GF-D8 (cell line): Measurements from ENCODE around the gene SMG6.
"Not testable (repeated sequence)": the region's sequence is repeated elsewhere in the genome, so short reads cannot be mapped to it uniquely, and the experiment has no call there.

ENCODE experiments used
- DNase-seq: peaks from one replicate; lab custom pipeline; 2025; lab: John Stamatoyannopoulos, UW

SMG6 gene

GRCh38 chr17:2202996-2203575, 100.5 kb downstream of the SMG6 start:
- no peak for DNase-seq

DNA sequence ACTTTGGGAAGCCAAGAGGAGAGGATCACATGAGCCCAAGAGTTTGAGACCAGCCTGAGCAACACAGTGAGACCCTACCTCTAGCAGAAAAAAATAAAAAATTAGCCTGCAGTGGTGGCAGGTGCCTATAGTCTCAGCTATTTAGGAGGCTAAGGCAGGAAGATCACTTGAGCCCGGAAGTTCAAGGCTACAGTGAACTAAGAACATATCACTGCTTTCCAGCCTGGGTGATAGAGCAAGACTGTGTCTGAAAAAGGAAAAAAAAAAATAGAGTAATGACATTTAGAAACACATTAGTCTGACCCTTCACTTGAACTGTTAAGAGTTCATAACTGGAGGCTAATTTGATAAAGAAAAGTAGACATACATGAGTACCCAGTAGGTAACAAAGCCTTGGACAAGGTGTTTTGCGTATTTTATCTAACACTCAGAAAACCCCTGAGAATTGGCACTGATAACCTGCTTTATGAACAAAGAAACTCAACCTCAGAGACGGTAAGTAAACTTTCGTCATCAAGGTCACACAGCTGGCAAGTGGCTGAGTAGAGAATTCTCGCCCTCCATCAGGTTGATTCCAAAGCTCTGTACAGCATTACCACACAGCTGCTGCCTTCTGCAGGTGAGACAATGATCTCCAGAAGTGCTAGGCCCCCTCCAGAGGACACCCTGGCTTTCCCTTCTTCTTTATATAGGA, 101.1 kb downstream of the SMG6 start:
- no peak for DNase-seq

DNA sequence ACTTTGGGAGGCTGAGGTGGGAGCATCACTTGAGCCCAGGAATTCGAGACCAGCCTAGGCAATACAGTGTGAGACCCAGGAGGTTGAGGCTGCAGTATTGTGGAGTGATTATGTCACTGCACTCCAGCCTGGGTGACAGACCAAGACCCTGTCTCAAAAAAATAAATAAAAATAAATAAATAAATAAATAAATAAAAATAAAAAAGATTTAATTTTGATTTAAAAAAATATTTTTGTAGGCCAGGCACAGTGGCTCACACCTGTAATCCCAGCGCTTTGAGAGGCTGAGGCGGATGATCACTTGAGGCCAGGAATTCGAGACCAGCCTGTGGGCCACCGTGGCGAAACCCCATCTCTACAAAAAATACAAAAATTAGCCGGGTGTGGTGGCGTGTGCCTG, 104.2 kb downstream of the SMG6 start:
- not testable (repeated sequence) for DNase-seq

GRCh38 chr17:2198927-2199326, 104.7 kb downstream of the SMG6 start:
- DNase-seq: no peak

- DNase-seq: no peak
Measured at GRCh38 chr17:2197271-2197670, 106.3 kb downstream of the SMG6 start.

DNA sequence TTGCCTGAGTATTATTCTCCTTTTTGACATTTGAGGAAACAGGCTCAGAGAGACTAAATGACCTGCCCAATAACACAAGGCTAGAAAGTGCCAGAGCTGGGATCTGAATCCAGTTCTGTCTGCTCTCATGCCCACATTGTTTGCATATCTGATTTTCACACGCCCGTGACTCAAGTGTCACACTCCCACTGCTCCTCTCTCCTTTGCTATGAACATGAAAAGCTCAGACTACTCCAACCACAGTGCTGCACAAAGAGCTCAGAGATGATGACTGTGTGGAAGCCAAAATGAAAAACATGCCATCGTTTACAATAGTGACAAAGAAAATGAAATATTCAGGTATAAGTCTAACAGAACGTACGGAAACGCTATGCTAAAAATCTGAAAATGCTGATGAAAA, 107.9 kb downstream of the SMG6 start:
- no peak for DNase-seq

DNA sequence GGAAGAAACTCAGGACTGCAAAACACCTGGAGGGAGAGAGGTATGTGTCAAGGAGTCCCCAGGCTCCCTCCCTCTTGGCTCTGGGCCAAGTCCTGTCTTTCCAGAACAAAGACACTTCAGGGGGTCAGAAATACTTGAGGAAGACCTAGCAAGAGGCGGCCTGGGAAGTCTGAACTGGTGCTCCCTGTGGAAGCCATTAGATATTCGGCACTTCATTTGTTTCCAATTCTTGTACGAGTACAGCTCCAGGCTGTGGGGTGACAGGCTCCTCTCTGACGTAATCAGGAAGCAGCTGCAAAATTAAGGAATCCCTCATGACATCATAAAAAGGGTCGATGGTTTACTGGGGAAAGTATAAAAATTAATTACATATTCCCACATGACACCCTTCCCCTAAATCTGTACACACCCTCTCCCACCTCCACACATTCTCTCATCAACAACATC, 108.7 kb downstream of the SMG6 start:
- no peak for DNase-seq

DNA sequence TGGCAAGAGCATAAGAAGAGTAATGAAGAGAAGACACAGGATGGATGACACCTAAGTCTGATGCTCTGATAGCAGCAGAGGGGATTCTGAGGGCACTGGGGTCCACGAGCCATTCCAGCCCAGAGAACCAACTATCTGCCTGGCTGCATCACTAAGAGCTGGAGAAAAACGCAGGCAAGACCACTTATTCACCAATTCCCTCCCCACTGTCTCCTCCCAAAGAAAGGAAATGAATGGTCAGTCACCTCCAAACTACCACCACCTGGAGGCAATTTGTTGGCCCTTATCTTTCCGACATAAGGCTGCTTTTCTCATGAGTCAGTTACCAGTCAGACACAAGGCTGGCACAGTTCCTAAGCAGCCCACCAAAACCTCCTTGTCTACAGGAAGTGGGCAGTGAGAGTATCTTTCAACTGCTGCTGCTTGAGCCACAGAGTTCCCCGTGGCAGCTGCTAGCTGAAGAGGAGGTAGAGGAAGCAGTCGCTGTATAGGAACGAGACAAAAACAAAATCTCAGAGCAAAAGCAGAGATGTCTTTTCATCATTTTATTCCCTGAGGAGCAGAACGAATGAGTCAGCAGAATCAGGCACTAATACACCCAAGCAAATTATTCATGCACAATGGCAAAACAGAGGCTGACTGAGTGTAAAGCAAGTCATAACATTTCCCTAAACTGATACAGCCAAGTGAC, 111.1 kb downstream of the SMG6 start:
- DNase-seq: peak; percentile 56

- no peak for DNase-seq
Measured at GRCh38 chr17:2191785-2192184, 111.8 kb downstream of the SMG6 start.

- no peak for DNase-seq
Measured at GRCh38 chr17:2191227-2191626, 112.4 kb downstream of the SMG6 start.

- DNase-seq: no peak
Measured at GRCh38 chr17:2190014-2190413, 113.6 kb downstream of the SMG6 start.

DNA sequence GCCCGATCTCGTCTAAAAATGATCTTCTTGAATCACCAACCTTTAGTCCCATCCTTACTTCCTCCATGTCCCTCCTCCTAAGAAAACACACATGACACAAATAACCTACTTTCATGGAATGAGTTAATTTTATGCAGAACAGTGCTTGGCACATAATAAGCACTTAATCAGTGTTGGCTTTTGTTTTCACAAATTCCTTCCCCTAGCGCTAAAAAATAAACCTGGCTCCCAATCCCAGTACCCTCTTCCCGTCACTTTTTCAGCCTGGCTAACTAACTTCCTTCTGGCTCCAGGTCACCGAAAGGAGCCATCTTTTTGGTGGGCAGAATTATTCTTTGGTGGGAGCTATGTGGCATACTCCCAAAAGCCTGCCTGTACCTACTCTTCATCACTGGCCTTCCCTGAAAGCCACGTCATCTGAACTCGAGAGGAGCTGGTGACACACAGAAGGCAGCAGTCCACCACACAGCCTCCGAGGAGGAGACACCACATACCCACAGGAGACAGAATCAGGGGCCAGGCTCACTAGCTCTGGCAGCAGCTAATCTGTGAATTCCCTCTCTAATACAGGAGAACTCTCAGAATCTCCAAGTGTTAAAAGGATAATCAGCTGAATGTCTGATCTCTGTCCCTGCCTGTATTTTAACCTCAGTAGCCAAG, 114.5 kb downstream of the SMG6 start:
- DNase-seq: no peak

GRCh38 chr17:2187758-2188157, 115.8 kb downstream of the SMG6 start:
- no peak for DNase-seq

DNA sequence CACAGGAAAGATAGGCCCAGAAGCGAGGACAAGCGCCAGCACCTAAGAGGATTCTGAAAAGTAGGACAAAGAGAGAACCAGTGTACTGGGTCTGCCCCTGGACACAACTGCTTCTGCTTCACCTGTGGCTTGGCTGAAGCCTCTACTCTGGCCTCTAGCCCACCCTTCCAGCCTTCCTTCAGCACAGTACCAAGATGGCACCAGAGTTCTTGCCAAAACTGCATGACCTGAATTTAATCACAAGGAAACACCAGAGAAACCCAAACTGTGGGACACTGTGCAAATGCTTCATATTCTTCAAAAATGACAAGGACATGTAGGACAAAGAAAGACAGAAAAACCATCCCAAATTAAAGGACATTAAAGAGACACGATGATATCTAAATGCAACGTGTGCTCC, 116.6 kb downstream of the SMG6 start:
- DNase-seq: no peak

DNA sequence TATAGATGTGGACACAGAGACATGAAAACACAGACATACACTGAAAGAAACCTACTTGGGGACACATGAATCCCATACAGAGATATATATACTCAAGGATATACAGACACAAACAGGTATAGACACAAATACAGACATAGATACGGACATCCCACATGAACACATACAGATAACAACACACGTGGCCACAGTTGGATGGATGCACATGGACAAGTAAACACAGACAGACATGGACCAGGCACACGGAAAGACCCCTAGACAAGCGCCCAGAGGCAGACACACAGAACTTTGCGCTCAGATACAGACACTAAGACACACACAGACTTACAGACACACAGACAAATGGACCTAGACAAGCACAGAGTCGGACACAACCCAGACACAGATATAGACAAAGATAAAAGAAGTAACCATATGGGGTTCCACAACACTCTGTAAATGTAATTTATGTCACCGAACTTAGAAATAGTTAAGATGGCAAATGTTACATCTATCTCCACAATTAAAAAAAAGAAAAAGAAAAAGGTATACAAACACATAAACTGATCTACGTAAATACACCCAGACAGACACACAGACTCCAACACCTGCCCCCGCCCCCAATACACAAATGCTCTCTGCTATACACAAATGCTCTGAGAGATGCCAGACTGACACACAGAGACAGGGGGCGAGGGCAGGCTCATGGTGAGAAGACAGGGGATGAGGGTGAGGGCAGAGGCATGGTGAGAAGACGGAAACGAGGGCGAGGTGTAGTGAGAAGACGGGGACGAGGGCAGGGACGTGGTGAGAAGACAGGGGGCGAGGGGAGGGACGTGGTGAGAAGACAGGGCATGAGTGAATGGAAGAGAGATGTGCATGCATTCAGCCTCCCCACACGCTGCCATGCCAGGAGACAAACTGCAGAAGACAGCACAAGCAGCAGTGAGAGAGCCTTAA, 118.3 kb downstream of the SMG6 start:
- DNase-seq: no peak

DNA sequence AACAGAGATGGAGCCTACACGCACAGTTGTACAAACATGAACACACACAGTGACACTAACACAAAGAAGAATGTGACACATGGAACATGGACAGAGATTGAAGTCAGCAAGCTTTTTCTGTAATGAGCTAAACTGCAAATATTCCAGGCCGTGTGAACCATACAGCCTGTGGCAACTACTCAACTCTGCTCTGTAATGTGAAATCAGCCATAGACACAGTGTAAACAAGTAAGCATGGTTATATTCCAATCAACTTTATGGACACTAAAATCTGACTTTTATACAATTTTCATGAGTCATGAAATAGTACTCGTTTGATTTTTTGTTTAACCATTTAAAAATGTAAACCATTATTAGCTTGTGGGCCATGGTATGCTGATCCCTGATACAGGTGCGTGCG, 120.2 kb downstream of the SMG6 start:
- DNase-seq: no peak

DNA sequence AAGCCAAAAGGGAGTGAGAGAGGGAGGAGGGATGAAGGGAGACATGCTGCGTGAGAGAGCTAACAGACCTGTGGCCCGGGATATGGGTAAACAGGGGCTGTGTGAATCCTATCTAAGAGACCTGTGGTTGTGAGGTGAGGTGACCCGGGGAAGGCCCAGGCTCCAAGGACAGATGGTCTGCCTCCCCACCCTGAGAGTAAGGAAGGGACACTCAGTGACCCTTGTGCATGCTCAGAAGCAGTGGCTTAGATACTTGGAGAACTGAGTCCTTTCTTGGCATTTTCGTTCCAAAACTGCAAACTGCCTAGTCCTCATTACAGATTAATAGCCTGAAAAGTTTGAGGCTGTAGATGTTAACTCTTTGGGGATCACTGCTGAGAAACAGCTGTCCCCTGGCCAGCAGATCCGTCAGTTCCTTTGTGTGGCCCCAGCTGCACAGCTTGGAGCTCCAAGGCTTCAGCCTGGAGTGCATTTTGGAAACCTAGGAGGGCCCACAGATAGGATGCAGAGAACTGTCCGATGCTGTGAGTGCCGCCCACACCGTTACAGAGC, 121.6 kb downstream of the SMG6 start:
- no peak for DNase-seq

DNA sequence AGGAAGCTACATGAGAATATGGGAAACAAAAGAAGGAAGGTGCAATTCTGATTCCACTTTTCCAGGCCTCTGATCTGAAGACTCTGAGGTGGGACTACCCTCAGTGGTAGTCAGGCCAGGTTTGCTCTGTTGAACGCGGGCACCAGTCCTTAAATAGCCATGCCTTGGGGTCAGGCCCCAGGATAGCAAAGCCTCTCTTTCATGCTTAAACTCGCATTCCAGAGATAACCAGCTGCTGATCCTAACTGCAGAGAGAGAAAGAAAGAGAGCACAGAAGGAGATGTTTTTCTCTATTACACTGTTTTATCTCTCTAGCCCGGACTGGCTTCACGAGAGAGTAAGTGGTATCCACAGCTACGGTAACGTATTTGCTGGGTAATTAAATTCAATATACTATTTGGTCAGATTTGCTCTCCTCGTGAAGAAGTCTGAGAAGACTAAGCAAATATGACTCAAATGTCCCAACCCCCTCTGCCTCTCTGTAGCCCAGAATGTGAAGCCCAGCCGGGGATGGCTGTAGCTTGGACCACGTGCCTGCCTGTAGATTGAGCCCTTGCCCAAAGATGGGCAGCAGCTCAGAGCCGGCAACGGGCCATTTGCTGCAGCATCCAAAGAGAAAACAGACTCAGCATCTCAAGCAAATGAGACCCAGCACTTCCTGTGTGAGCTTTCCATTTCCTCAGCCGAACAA, 122.2 kb downstream of the SMG6 start:
- DNase-seq: no peak

DNA sequence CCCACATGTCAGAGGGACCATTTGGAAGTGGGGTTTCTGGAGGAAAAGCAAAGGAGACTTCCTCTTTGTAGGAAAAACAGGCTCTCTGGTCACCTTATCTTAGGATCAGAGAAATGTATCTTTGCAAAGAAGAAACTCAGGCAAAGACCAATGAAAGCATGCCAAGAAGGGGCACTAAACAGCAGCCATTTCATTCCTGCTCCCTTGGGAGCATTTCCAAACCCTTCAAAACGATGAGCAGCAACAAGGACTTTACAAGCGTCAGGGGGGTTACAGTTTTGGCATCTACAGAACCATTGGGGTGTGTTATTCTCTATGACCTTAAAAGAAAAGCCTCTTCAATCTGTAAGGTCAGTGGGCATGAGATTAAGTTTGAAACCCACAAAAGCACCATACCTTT, 122.8 kb downstream of the SMG6 start:
- no peak for DNase-seq

- DNase-seq: no peak
Measured at GRCh38 chr17:2179615-2180295, 123.8 kb downstream of the SMG6 start.
